Stimulated activated CD4-positive, alpha-beta T cell treated with anti-CD3 and anti-CD28 coated beads, Interleukin-15, amount 100 ng/mL, for 1 hour (primary cell): ENCODE measurements around the gene SORCS1.

ENCODE experiments used
- DNase-seq, 2 donors: peaks; one replicate each; pipeline ENCODE4 v3.0.0-alpha.2; 2020; ENCODE audit warnings: low read depth in 1 of 2, low spot score in 1 of 2

Gene SORCS1

DNA sequence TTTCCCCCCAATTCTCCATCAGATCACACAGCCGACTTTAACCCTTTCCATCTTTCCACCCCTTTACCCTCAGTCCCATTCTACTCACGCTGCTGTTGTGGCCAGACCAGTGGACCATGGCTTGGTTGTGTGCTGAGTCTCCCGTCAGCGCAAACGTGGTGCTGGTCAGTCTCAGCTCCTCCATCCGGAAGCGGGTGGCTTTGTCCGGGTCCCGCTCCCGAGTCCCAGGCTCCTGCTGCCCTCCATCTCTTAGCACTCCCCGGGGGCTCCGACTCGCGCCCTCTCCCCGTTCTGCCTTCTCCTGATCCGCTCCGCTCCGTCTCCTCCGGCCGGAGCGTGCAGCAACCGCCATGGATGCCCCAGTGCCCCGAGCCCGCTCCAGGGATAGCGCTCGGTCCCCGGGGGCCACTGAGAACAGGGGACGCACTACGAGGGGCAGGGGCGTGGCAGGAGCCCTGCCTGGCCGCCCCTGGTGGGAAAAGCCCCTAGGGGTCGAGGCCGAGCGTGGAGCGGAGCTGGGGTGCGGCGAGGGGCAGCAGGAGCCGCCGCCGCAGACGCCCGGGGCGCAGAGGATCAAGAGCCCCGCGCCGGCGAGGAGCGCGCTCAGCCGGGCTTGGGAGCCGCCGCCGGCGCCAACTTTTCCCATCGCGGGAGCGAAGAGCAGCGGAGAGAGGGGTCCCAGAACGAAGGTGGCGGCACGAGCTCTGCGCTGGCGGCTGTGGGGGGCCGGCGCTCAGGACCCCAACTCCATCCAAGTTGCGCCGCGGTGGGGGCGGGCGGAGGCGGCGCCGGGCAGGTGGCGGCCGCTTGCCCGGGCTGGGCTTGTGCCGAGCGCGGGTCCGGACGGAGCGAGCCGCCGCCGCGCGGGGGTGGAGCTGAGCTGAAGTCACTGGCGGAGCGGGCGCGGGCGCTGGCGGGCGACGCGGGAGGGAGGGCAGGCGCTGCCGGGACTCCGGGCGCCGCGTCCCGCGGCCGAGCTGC lies at the start of gene SORCS1:
Gene SORCS1, minus strand, starts transcription at position 826 of the 981 bp plus-strand sequence.
- DNase-seq: no peak

DNA sequence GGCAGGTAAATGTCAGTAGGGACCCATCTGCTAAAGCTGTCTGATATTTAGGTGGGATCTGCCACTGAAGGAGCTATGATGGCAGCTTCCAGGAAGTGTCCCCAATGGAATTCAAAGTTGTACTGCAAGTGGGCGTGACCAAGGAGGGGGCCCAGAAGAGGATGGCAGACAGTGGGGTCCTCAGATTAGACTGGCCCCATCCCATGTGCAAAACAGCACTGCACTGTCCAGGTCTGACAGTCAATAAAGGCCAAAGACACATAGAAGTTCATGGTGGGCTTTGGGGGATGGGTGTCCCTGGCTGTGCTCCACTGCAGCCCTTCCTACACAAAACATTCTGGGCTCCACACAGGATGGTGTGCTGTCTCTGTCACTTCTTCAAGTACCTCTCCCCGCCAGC lies 49.8 kb upstream of the SORCS1 start:
- DNase-seq: no peak

- no peak for DNase-seq
Measured at GRCh38 chr10:107213861-107214260, 49.4 kb upstream of the SORCS1 start.

DNA sequence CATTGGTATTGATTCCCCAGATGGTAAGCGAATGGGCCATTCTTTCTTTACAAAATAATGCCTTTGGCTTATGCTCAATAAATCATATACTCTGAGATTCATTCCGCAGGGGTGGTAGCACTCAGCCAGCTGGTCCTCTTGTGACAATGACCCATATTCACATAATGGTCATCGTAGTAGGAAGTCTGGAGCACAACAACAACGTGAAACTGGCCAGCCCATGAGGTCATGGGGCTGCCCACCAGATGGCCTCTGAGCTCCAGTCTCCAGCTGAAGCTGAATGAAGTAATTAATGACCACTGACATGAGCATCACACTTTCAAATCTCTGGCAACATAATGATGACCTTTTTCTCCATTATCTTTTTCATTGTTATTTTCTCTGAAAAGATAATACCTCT lies 42.3 kb upstream of the SORCS1 start:
- DNase-seq: no peak

DNA sequence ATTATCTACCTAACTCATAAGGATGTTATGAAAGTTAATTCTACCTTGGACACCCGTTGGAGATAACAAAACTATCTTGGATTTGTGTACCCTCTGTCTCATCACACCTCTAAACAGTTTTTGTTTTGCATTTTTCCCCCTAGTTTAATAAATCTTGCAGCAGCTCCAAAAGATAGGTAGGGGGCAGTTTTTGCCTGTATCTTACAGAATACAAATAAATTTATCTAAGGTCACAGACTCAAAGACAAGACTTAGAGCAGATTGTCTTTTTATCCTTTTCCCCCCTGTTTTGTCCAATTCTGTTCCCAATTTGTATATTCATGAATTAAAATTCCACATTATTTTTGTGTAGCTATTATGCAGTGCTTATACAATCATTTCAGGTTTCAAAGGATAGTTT lies 5.0 kb upstream of the SORCS1 start:
- no peak for DNase-seq

GRCh38 chr10:107168738-107169137 lies 4.2 kb upstream of the SORCS1 start:
- DNase-seq: no peak

DNA sequence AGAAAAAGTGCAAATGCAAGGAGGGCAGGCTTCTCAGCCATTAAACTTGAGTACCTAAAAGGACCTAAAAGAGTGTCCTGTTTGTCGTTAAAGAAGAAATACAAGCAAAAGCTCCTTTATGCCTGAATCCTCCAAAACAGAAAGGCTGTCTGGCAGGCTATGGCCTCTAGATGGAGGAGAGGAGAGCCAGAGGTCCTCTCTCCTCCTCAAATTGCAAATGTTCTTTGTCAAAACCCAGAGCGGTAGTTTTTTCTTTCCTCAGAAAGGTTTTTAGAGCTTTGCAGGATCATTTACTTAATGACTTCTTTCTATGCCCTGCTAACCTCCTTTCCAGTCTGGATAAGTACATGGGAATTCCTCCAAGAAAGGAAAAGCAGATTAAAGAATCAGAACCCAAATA lies 1.9 kb upstream of the SORCS1 start:
- DNase-seq: no peak

- no peak for DNase-seq
Measured at GRCh38 chr10:107164992-107165391, 486 bp upstream of the SORCS1 start.

GRCh38 chr10:107163076-107163855 lies 1.2 kb downstream of the SORCS1 start:
- DNase-seq: no peak

DNA sequence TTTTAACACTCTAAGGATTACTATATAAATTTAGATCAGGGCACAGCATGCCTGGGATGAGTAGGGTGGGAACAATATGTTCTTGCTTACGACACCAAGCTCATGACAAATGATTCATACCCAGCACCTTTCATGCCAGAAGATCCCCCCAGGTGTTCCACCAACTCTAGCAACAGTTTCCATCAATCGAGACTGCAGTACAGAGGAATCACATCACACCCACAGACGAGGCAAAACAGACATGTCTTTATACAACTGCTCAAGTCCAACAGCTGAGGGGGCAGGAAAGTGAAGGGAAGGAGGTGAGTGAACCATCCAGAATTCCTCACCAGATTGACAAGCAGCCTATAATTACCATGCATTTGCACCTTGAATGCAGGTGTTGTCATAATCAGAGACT lies 3.6 kb downstream of the SORCS1 start:
- DNase-seq: no peak

DNA sequence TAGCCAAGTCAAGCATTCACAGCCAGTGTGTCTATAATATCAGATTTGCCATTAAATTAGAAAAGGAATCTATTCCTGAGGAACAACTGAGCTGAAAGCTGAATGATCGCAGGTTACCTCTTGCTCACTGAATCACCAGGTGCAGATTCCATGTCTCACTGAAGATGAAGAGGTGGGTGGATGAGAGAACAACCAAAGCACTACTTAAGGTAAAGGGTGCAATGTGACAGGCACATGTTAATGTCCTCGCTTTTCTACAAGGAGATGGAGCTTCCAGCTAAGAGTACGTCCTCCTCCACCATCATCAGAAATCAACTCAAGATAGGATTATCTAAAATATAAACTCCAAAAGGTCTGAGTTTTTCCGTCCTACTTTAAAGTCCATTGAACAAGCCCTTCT lies 4.6 kb downstream of the SORCS1 start:
- no peak for DNase-seq

- no peak for DNase-seq
Measured at GRCh38 chr10:107157071-107157470, 7.4 kb downstream of the SORCS1 start.

GRCh38 chr10:107152087-107152486 lies 12.4 kb downstream of the SORCS1 start:
- DNase-seq: no peak

- no peak for DNase-seq
Measured at GRCh38 chr10:107148906-107149305, 15.6 kb downstream of the SORCS1 start.

DNA sequence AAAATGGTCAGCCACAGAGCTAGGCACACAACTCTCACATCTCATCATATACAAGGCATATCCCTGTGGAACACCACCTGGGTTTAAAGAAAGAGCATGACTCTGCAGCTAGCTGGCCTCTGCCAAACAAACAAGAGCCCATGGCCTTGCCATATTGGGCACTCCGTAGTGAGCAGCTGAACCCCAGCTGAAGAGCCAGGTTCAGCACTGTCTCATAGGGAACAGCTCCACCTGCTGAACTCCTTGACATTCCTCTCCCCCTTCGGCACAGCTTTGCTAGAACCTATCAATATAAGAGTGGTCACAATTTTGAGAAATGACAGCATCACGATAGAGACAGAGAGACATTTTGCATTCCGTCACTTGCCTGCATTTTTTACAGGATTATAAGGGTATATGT lies 20.0 kb downstream of the SORCS1 start:
- no peak for DNase-seq

DNA sequence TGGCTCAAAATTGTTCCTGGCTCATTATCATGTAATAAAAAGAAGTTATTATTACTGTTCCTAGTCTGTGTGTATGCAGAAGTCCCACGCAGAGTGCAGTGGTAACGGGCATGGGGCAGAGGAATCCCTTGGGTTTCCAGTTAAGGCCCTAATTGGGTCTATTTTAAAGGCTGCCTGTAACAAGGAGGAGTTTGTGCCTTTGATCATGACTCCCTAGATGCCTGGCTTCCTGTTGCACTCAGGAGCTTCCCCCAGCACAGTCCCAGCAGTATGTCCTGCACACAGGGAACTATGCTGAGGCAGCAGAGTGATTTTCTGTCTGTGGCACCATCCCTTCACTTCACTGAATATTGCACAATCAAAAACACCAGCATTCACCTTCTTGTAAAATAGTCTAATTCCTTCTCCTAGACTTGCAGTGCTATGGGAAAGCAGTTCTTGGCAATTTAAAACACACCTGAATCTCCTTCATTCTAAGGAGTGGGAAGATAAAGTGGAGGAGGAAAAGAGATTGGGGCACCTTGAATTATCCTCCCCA lies 22.9 kb downstream of the SORCS1 start:
- no peak for DNase-seq

DNA sequence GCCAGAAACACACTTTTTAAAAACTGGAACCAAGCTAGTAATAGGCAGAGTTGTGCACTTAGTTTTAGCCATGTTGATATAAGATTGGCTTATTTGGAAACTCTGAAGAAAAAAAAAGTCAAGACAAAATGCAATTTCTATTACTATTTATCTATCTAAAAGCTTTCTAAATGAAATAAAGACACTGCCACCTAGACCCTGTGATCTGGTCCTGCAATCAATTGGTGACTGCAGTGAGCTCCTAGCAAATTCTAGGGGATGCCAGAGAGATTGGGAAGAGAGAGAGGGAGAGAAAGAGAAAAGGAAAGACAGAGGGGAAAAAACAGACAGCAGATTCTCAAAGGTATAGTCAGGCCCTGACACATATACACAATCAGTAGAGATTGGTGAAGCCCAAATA lies 25.3 kb downstream of the SORCS1 start:
- no peak for DNase-seq

GRCh38 chr10:107133656-107134055 lies 30.9 kb downstream of the SORCS1 start:
- no peak for DNase-seq

- DNase-seq: no peak
Measured at GRCh38 chr10:107129000-107129399, 35.5 kb downstream of the SORCS1 start.

DNA sequence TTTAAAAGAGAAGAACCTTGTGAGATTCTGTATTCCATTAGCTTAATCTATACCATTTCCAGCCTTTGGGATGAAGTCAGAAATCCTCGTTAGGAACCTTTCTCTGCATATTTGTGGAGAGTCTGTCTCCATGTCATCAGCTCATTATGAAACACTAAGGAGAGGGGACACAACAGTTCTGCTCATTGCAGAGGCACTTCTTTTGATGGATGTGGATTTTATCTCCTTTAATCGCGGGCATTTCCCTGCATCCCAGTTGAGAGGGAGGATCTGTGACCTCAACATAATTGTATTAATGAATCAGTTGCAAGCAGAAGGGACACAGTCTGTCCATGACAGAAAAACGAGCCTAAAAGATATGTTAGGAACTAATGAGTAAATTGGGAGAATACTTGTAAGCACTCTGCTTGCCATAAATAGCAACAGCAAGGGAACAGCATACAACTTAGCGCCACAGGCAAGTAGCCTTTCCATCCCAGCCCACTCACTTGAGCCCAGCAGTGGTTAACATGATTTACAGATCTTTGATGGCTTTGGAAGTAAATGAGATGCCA lies 37.9 kb downstream of the SORCS1 start:
- no peak for DNase-seq

- no peak for DNase-seq
Measured at GRCh38 chr10:107122703-107123102, 41.8 kb downstream of the SORCS1 start.

- DNase-seq: no peak
Measured at GRCh38 chr10:107118866-107119265, 45.6 kb downstream of the SORCS1 start.
